Endothelial cell of umbilical vein (primary cell): ENCODE data around the gene MYO5B.

Experiments used
- CTCF ChIP-seq, 2 donors: IDR thresholded peaks; 1 replicate in 1 of 2; 2 replicates in 1 of 2; pipeline ENCODE4 v1.5.1; 2011; ENCODE audit warnings: low read length in 2 of 2, mild to moderate bottlenecking in 2 of 2, moderate library complexity in 2 of 2, control low read depth in 1 of 2, inconsistent platforms in 1 of 2, low read depth in 1 of 2; ENCODE audit not compliant: insufficient read depth in 1 of 2; ENCODE audit errors: extremely low read depth in 1 of 2
- MAX ChIP-seq: IDR thresholded peaks from 2 replicates; pipeline ENCODE4 v1.6.1; 2011; ENCODE audit not compliant: insufficient read depth, insufficient read length
- MYC ChIP-seq: IDR thresholded peaks from one replicate; pipeline ENCODE4 v1.6.1; 2011; ENCODE audit warnings: mild to moderate bottlenecking, low read depth, low read length
- POLR2A ChIP-seq: IDR thresholded peaks from 2 replicates; pipeline ENCODE4 v1.6.1; 2012; ENCODE audit warnings: low read depth, mild to moderate bottlenecking, control low read depth, low read length
- POLR2AphosphoS5 ChIP-seq: IDR thresholded peaks from 2 replicates; pipeline ENCODE4 v1.6.1; 2012; ENCODE audit warnings: low read depth, mild to moderate bottlenecking, control low read depth, low read length, moderate library complexity; ENCODE audit not compliant: insufficient read depth

DNA sequence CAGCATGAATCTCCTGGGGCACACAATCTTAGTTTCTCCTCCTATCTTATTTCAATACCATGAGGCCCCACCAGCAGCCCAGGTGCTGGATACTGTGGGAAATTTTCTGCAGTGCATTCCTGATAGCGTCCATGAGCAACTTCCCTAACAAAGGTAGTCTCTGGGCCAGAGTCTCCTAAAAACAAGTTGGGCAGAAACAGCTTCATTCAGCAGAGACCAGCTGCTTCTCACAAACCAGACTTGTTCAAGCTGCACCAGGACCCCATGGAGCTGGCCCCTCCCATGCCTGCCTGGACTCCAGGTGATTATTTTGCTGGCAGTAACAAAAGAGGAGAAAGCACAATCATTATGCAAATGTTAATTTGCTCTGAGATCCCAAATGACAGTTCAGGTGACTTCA lies 31.4 kb downstream of the MYO5B start:
- TF ChIP-seq POLR2AphosphoS5: no peak
- TF ChIP-seq CTCF (IDR thresholded peaks at IDR 0.05; ENCODE audit: extremely low read depth in 1 of 2, insufficient read depth in 1 of 2, low read depth in 1 of 2, low read length in 2 of 2): no peak
- TF ChIP-seq MAX: no peak
- no peak for TF ChIP-seq POLR2A
- TF ChIP-seq MYC: no peak
